Prostate gland (tissue), 1 donor: ENCODE results near the gene MTA1.

Source experiments
- POLR2A ChIP-seq: fragments of 450-650 bp; IDR thresholded peaks from one replicate; pipeline ENCODE4 v1.6.1; 2016; ENCODE audit warnings: antibody characterized with exemption, mild to moderate bottlenecking
- POLR2AphosphoS5 ChIP-seq: sonication (generic); formaldehyde crosslinking; IDR thresholded peaks from one replicate; pipeline ENCODE4 v1.6.1; 2017; ENCODE audit warnings: antibody characterized with exemption

DNA sequence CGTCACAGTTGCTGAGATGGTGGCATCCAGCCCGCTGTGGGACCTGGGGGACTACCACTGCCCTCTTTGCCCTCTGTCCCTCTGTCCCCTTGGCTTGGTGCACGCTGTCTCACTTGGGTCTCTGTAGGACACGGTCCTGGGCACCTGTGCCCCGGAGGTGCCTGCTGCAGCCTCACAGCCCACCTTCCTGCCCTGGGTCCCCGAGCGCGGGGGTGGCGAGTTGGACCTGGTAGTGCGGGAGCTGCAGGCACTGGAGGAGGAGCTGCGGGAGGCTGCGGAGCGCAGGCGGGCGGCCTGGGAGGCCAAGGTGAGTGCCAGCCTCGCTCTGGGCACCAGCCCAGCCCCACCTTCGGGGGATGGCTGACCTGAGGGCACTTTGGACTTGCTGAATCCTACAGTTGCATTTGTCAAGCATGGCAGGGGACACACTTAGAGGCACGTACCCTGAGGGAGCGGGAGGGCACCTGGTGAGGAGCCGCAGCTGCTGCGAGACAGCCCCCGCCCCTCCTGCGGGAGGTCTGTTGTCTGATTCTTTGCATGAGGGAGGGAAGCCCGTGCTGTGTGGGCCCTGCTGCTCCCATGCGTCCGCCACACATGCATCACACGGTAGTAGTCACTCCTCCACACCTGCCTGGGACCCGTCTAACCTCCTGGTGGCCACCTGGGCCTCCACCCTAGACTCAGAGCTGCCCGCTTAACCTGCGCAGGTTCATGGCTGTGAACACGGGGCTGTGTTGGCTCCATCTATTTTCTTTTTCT lies 78.2 kb downstream of the MTA1 start:
- TF ChIP-seq POLR2AphosphoS5 (no peak), POLR2A (no peak)
